OCI-LY7 (cell line): ENCODE measurements around the gene SLC25A29. TPM values are rescaled to one million over a fixed set of nuclear protein-coding genes. Genes with fewer than 3 reads are reported as not detected.
"Not testable (repeated sequence)": the region's sequence is repeated elsewhere in the genome, so short reads cannot be mapped to it uniquely, and the experiment has no call there.

Source experiments
- BruUV-seq: library from RNA; stranded (reverse); fragments of 400-500 nt; replicated peaks from 2 replicates; lab custom pipeline; 2021; lab: Mats Ljungman, UMichigan
- CTCF ChIA-PET: fragments of 300-600 bp; sonication (Branson Sonifier 250); formaldehyde crosslinking; loops from one replicate; lab custom pipeline; 2022; ENCODE audit warnings: antibody characterized with exemption; ENCODE audit not compliant: unreplicated experiment; lab: Charles Lee
- POLR2A ChIA-PET: fragments of 300-600 bp; sonication (Branson Sonifier 250); formaldehyde crosslinking; loops from one replicate; lab custom pipeline; 2022; ENCODE audit warnings: antibody characterized with exemption; lab: Charles Lee
- DNase-seq: peaks from one replicate; pipeline ENCODE4 v3.0.0-alpha.2; 2015; ENCODE audit warnings: low spot score
- H2AFZ ChIP-seq: fragments of 200-600 bp; sonication (generic), shearing (Covaris generic); 2 replicates; pipeline ENCODE4 v1.6.1; 2014; ENCODE audit warnings: mild to moderate bottlenecking, antibody characterized with exemption, low read length, moderate library complexity
- H3K27ac ChIP-seq: fragments of 200-600 bp; sonication (generic); 2 replicates; pipeline ENCODE4 v1.5.1; 2014; ENCODE audit warnings: mixed run types, low read depth, mild to moderate bottlenecking, moderate library complexity, low read length, inconsistent platforms; ENCODE audit not compliant: poor library complexity, severe bottlenecking
- H3K36me3 ChIP-seq: fragments of 200-600 bp; sonication (generic); 2 replicates; pipeline ENCODE4 v1.6.1; 2014; ENCODE audit warnings: mild to moderate bottlenecking, antibody characterized with exemption, low read length, moderate library complexity, mixed read lengths; ENCODE audit not compliant: insufficient read depth
- H3K4me1 ChIP-seq: fragments of 200-600 bp; sonication (generic); 2 replicates; pipeline ENCODE4 v1.5.1; 2014; ENCODE audit warnings: mild to moderate bottlenecking, low read length; ENCODE audit not compliant: insufficient read depth, poor library complexity, severe bottlenecking
- H3K4me2 ChIP-seq: fragments of 200-600 bp; sonication (generic); 2 replicates; pipeline ENCODE4 v1.6.1; 2014; ENCODE audit warnings: mild to moderate bottlenecking, low read length
- H3K4me3 ChIP-seq: fragments of 200-600 bp; sonication (generic); 2 replicates; pipeline ENCODE4 v1.5.1; 2014; ENCODE audit warnings: mild to moderate bottlenecking, low read depth, low read length; ENCODE audit not compliant: poor library complexity, severe bottlenecking
- H3K79me2 ChIP-seq: fragments of 200-600 bp; sonication (generic); 2 replicates; pipeline ENCODE4 v1.6.1; 2016; ENCODE audit warnings: low read depth, mild to moderate bottlenecking, low read length, moderate library complexity, mixed read lengths; ENCODE audit not compliant: insufficient read depth
- H3K9me2 ChIP-seq: fragments of 200-600 bp; sonication (generic); 2 replicates; pipeline ENCODE4 v1.6.1; 2016; ENCODE audit warnings: mild to moderate bottlenecking, low read length, mixed read lengths; ENCODE audit not compliant: insufficient read depth
- H3K9me3 ChIP-seq: fragments of 200-600 bp; sonication (generic); 2 replicates; pipeline ENCODE4 v1.6.1; 2014; ENCODE audit warnings: mild to moderate bottlenecking, mixed run types, low read length, mixed read lengths
- H4K20me1 ChIP-seq: fragments of 200-600 bp; sonication (generic); 2 replicates; pipeline ENCODE4 v1.6.1; 2014; ENCODE audit warnings: mild to moderate bottlenecking, antibody characterized with exemption, low read length, moderate library complexity, mixed read lengths; ENCODE audit not compliant: insufficient read depth
- EZH2phosphoT487 ChIP-seq: fragments of 200-600 bp; sonication (generic); IDR thresholded peaks from 2 replicates; pipeline ENCODE4 v1.6.1; 2018; ENCODE audit warnings: low read depth, borderline replicate concordance, mild to moderate bottlenecking, mixed run types, antibody characterized with exemption, low read length, moderate library complexity, mixed read lengths
- intact Hi-C: fragments of 100-400 bp; cut with micrococcal nuclease; formaldehyde crosslinking; loops from one replicate; pipeline ENCODE4 v1.10.0; 2022; ENCODE audit not compliant: unreplicated experiment
- total RNA-seq, 2 experiments: library from RNA; depleted of rRNA in 1 of 2; stranded (reverse); fragments of >200 nt in 1 of 2; shearing (Covaris generic) in 1 of 2; gene quantifications; 2 replicates each; pipeline ENCODE4 v1.2.3, GENCODE V29; 2014 to 2022
- TF ChIP-seq, protein P1 (sequence below): fragments of 200-600 bp; sonication (generic); conservative IDR thresholded peaks from 2 replicates; pipeline ENCODE4 v1.5.1; 2014; ENCODE audit warnings: mild to moderate bottlenecking, antibody characterized with exemption, low read length, moderate library complexity, mixed read lengths

The SLC25A29 gene
- total RNA-seq, 2 experiments from 2014 or later = 14.6 to 34.8 TPM

DNA sequence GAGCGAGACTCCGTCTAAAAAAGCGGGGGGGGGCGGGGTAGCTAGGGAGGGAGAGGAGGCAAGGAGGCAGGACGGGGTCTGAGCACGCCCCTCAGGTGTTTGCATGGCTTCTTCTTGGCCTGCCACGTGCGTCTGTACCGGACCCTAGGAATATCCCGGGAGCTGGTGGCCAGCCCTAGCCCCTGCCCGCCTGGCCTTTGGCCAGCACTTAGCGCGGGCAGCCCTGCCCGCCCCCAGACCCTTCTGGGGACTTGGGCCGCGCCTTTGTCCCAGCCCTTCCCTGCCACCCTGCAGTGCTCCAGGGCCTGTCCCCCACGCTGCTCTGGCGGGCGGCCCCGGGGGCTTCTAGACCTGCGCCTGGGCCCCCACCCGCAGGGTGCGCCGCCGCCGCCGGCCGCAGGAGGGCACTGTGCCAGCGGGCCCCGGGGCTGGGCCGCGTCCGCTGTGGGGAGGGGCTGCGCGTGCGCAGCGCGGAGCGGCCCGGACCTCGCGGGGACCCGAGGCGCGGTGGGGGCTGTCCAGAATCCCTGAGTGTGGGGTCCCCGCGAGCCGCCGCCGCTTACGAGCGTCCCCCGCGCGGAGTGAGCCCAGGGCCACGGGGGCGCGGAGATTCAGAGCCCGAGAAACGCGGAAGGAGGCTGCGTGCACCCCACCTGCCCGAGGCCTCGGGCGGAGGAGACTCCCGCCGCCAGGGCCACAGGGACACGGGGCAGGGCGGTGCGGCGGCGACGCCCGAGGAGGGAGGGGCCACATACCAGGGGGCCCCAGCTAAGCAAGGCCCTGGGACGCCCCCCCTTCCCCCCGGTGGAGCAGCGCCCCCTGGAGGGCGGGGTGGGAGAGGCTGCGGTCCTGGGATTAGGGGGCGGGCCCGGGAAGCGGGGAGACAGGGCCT lies 21.0 kb downstream of the SLC25A29 start:
- H3K27ac ChIP-seq = peak overlapping the region; percentile 47
- no peak for TF ChIP-seq EZH2phosphoT487
- TF ChIP-seq, protein P1, sequence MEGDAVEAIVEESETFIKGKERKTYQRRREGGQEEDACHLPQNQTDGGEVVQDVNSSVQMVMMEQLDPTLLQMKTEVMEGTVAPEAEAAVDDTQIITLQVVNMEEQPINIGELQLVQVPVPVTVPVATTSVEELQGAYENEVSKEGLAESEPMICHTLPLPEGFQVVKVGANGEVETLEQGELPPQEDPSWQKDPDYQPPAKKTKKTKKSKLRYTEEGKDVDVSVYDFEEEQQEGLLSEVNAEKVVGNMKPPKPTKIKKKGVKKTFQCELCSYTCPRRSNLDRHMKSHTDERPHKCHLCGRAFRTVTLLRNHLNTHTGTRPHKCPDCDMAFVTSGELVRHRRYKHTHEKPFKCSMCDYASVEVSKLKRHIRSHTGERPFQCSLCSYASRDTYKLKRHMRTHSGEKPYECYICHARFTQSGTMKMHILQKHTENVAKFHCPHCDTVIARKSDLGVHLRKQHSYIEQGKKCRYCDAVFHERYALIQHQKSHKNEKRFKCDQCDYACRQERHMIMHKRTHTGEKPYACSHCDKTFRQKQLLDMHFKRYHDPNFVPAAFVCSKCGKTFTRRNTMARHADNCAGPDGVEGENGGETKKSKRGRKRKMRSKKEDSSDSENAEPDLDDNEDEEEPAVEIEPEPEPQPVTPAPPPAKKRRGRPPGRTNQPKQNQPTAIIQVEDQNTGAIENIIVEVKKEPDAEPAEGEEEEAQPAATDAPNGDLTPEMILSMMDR = peak; percentile 84
- ChIA-PET CTCF (interaction anchor here (1.0 kb wide), 1 partner anchor 20 kb away, joined by 3 read pairs; no protein-coding TSS in a partner anchor), POLR2A (interaction anchor here (0.8 kb wide), 1 partner anchor 9 kb away, joined by 4 read pairs; no protein-coding TSS in a partner anchor)
- DNase-seq = peak; percentile 82
- peak overlapping the region; percentile 90; the same call in 1 of the 2 replicates for H2AFZ ChIP-seq
- 0 out of 2 replicates have a peak, but pooled peaks cover 3% of the 10 kb centered on the region for H3K79me2 ChIP-seq
- no peaks in the 10 kb centered on the region for H3K9me2 ChIP-seq
- BruUV-seq = no TSS peak
- peaks cover 17% of the 10 kb centered on the region for H3K4me1 ChIP-seq
- no peaks in the 10 kb centered on the region for H3K9me3 ChIP-seq
- H3K36me3 ChIP-seq = peaks cover 28% of the 10 kb centered on the region; the same call in 1 of the 2 replicates
- H4K20me1 ChIP-seq = no peaks in the 10 kb centered on the region; the same call in 1 of the 2 replicates
- intact Hi-C loops = loop anchor here (1.0 to 5.0 kb wide), 2 partner anchors 43 to 92 kb away; no protein-coding TSS in a partner anchor
- peak overlapping the region; percentile 76 for H3K4me3 ChIP-seq
- peak overlapping the region; percentile 86 for H3K4me2 ChIP-seq

DNA sequence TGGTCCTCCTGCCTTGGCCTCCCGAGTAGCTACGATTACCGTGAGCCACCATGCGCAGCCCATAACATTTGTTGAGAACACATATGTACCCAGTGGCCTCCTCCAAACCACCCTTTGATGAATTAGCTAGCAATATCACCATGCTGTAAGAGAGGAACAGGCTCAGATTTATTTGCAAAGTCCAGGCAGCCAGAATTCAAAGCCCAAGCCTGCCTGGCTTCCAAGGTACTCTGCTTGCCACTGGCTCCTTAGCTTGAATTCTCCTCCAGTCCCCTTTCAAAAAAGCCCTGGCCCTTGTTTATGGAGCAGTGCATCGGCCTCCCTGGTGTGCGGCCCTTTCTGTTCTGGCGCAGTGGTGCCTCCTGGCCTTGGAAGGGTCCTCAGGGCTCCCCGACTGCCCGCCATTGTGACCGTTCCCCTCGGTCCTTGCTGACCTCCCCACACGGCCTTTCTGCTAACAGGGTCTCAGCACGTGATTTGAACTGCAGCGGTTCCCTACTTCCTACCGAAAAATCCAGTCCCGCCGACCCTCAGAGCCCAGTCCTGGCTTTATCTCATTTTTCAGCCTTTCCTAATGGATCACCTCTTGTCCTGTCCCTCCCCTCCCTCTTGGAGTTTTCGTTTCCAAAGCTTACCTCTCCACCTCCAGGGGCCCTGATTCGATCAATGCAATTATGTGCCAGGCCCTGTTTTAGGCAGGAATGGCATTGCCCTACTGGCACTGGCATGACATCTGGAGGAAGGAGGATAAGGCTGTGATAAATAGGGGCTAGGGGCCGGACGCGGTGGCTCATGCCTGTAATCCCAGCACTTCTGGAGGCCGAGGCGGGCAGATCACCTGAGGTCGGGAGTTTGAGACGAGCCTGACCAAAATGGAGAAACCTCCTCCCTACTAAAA lies 22.0 kb downstream of the SLC25A29 start:
- Histone ChIP-seq H3K4me2 (peak overlapping the region; percentile 86), H3K4me1 (peaks cover 14% of the 10 kb centered on the region), H3K9me3 (no peaks in the 10 kb centered on the region), H3K79me2 (peaks cover 11% of the 10 kb centered on the region), H4K20me1 (peaks cover 2% of the 10 kb centered on the region), H2AFZ (no peak overlapping the region), H3K4me3 (no peak overlapping the region), H3K36me3 (peaks cover 38% of the 10 kb centered on the region; the same call in 1 of the 2 replicates), H3K27ac (no peak overlapping the region), H3K9me2 (no peaks in the 10 kb centered on the region)
- no TSS peak for BruUV-seq
- POLR2A ChIA-PET = interaction anchor here (2.1 kb wide), 1 partner anchor 18 kb away, joined by 5 read pairs; no protein-coding TSS in a partner anchor
- DNase-seq = no peak
- TF ChIP-seq, protein P1 = no peak
- no peak for TF ChIP-seq EZH2phosphoT487
- CTCF ChIA-PET = interaction anchor here (1.0 kb wide), 1 partner anchor 19 kb away, joined by 3 read pairs; no protein-coding TSS in a partner anchor
- intact Hi-C loops = no loop called here

DNA sequence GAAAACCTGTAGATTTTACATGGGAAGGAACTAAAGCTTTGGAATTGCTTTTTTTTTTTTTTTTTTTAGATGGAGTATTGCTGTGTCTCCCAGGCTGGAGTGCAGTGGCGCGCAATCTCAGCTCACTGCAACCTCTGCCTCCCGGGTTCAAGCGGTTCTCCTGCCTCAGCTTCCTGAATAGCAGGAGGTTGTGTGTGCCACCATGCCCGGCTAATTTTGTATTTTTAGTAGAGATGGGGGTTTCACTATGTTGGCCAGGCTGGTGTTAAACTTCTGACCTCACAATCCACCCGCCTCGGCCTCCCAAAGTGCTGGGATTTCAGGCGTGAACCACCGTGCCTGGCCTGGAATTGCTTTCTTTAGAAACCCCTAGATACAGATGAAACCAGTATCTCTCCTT lies 22.8 kb downstream of the SLC25A29 start:
- POLR2A ChIA-PET = interaction anchor here (0.5 to 2.1 kb wide), 4 partner anchors 11 to 55 kb away, joined by 3 to 5 read pairs (median 3); no protein-coding TSS in a partner anchor
- H4K20me1 ChIP-seq, intact Hi-C loops, H2AFZ ChIP-seq, BruUV-seq, H3K9me3 ChIP-seq, CTCF ChIA-PET, H3K4me2 ChIP-seq, DNase-seq, H3K9me2 ChIP-seq, H3K4me3 ChIP-seq, H3K27ac ChIP-seq: not testable (repeated sequence)
- Histone ChIP-seq H3K36me3 (peaks cover 46% of the 10 kb centered on the region), H3K79me2 (peaks cover 19% of the 10 kb centered on the region), H3K4me1 (peaks cover 21% of the 10 kb centered on the region)
